AG20443 (cell line): ENCODE results near the gene ROBO2.

ENCODE experiments used
- DNase-seq: peaks from one replicate; pipeline ENCODE4 v3.0.0; 2012; ENCODE audit warnings: low spot score, mixed read lengths

The ROBO2 gene

GRCh38 chr3:77052051-77052501 lies 12.2 kb downstream of the ROBO2 start:
- no peak for DNase-seq

- no peak for DNase-seq
These were observed 13.1 kb downstream of the ROBO2 start for GRCh38 chr3:77052733-77053670.

- no peak for DNase-seq
These were observed 13.9 kb downstream of the ROBO2 start for GRCh38 chr3:77053795-77054194.

- DNase-seq, result no peak
These were observed 16.0 kb downstream of the ROBO2 start for GRCh38 chr3:77055841-77056341.

DNA sequence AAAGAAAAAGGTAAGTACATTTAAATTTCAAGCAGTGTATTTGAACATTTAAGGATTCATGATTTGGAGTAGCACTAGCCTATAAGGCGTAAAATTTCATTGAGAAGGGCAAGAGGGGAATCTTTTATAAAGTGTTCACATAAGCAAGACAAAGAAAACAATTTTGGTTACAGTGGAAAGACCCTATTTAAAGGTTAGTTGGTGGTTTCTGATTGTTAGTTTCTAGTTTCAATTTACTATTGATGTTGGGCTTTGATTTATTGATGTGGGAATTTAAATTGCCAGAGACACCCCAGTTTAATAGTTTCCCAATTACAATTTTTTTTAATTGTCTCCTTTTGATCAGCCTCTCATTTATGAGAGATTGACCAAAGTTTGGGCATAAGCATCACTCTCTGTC lies 19.5 kb downstream of the ROBO2 start:
- DNase-seq, result no peak

GRCh38 chr3:77063423-77063822 lies 23.5 kb downstream of the ROBO2 start:
- no peak for DNase-seq

- no peak for DNase-seq
These were observed 25.9 kb downstream of the ROBO2 start for GRCh38 chr3:77065750-77066149.

GRCh38 chr3:77066829-77067228 lies 26.9 kb downstream of the ROBO2 start:
- no peak for DNase-seq

DNA sequence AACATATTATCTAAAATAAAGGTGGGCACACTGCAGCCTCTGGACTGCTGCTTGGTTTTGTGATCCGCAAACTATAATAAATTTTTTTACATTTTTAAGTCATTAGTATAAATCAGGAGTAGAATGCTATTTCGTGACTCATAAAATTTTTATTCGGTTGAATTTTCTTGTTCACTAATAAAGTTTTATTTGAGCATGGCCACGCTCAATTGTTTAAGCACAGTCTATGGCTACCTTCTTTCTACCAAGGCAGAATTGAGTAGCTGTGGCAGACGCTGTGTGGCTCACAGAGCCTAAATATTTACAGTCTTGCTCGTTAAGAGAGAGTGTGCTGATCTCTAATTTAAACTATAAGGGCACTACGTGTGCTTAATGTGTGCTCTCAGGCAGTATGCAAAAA lies 28.9 kb downstream of the ROBO2 start:
- no peak for DNase-seq

DNA sequence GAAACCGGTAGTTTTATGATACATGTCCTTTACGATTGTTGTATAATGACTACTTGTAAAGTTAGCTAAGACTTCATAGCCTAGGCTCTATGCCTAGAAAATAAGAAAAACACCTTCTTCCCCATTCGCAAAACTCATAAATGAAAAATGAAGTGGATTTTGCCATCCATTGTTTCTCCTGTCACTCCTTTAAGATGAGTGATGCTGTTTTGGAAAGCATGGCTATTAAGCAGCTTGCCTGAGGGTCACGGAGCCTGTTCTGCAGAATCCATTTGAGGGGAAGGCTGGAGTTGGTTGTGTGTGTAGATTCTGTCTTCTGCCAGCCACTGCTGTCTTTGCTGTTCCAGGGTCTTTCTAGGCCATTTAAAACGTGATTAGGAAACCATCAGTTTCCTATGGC lies 31.5 kb downstream of the ROBO2 start:
- no peak for DNase-seq

GRCh38 chr3:77071809-77072208 lies 31.9 kb downstream of the ROBO2 start:
- no peak for DNase-seq

- DNase-seq, result no peak
These were observed 32.3 kb downstream of the ROBO2 start for GRCh38 chr3:77072232-77072631.

- DNase-seq, result no peak
These were observed 38.4 kb downstream of the ROBO2 start for GRCh38 chr3:77078279-77078678.

DNA sequence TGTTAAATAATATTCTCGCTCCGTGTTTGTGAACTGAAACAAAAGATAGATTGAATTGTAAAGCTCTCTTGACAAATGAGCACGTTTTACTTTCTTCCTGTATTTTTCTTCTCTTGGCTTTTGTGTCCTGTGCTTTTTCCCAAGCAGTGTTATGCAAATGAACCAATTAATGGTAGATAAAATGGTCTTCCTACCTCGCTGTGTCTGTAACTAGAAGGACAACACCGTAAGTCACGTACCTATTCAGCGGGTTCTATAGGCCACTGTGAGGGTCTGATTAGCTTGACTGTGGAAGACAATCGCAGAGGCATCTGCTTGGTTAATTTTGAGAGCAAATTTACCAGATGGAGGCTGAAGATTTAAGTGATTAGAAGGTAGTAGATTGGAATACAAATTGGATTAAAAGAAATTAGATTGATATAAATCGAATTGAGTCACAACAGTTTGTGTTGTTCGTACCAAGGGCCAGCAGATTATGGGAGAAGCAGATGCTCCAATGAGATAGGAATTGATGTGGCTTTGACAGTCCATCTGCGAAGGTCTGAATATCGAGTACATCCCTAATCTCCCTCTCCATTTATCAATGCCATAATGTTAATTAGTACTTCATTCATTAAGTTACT lies 40.2 kb downstream of the ROBO2 start:
- DNase-seq, result no peak

- DNase-seq, result no peak
These were observed 41.4 kb downstream of the ROBO2 start for GRCh38 chr3:77081240-77081661.

DNA sequence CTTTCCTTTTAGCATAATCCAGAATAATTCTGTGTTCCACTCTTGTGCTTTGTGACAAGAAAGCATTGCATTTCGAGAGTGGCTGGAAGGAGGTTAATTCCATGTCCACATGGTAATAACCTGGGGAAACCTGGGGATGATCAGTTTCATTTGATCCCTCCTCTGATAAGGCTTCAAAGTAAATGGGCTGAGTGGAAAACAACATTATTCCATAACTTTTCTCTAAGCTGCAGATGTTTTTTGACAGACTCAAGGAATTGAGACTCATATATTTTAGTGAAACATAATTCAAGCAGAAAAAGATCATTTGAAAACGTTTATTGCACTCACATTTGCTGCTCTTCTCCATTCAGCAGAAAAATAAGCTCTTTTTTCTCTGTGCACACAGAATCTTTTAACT lies 44.6 kb downstream of the ROBO2 start:
- DNase-seq, result no peak

- DNase-seq, result no peak
These were observed 46.5 kb downstream of the ROBO2 start for GRCh38 chr3:77086408-77086807.

DNA sequence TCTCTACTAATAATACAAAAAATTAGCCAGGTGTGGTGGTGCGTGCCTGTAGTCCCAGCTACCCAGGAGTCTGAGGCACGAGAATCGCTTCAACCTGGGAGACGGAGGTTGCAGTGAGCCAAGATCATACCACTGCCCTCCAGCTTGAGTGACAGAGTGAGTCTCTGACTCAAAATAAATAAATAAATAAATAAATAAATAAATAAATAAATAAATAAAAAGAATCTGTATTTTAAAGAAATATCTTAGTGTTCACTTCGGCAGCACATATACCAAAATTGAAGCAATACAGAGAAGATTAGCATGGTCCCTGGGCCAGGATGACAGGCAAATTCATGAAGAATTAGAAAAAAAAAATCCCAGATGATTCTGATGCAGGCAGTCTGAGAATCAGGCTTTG lies 51.9 kb downstream of the ROBO2 start:
- no peak for DNase-seq

- no peak for DNase-seq
These were observed 53.2 kb downstream of the ROBO2 start for GRCh38 chr3:77093101-77093500.

DNA sequence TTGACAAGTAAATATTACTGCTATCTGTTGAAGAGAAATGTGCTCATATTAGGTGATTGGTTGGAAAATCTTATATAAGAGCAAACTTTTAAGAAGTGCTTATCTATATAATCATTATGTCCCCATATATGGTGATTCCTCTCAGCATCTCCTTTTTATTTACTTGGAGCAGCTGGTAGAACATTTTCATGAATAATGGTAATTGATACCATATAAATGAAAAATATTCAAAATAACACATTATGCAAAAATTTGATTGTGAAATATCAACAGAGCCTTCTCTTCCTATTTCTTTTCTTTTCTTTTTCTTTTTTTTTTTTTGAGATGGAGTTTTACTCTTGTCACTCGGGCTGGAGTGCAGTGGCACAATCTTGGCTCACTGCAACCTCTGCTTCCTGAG lies 56.2 kb downstream of the ROBO2 start:
- no peak for DNase-seq

- no peak for DNase-seq
These were observed 57.3 kb downstream of the ROBO2 start for GRCh38 chr3:77096966-77097890.
